Mesenchymal stem cell (in vitro differentiated cells and primary cell): Measurements from ENCODE around the gene DSCAM.

Source experiments
- DNase-seq: peaks from one replicate; pipeline ENCODE4 v3.0.0-alpha.2; 2013
- H2AFZ ChIP-seq: one replicate; pipeline ENCODE4 v1.6.1; 2013; ENCODE audit warnings: low read depth, mild to moderate bottlenecking, control low read depth, inconsistent platforms, low read length, moderate library complexity
- H2AK5ac ChIP-seq: 2 replicates; pipeline ENCODE4 v1.6.1; 2013; ENCODE audit warnings: low read length, moderate library complexity, mild to moderate bottlenecking, inconsistent platforms; ENCODE audit not compliant: severe bottlenecking
- H2BK120ac ChIP-seq: one replicate; pipeline ENCODE4 v1.6.1; 2013; ENCODE audit warnings: low read depth, mild to moderate bottlenecking, inconsistent platforms, low read length, moderate library complexity
- H2BK12ac ChIP-seq, 2 experiments: one replicate each; pipeline ENCODE4 v1.6.1; 2013; ENCODE audit warnings: inconsistent platforms in 2 of 2, low read length in 2 of 2, mild to moderate bottlenecking in 2 of 2, moderate library complexity in 2 of 2, control low read depth in 1 of 2
- H2BK15ac ChIP-seq: one replicate; pipeline ENCODE4 v1.6.1; 2013; ENCODE audit warnings: mild to moderate bottlenecking, low read depth, inconsistent platforms; ENCODE audit not compliant: poor library complexity, severe bottlenecking
- H2BK5ac ChIP-seq: 2 replicates; pipeline ENCODE4 v1.6.1; 2013; ENCODE audit warnings: low read depth, mild to moderate bottlenecking, low read length, control low read depth, inconsistent platforms; ENCODE audit not compliant: poor library complexity, severe bottlenecking
- H3K14ac ChIP-seq, 2 experiments: one replicate each; pipeline ENCODE4 v1.6.1; 2013; ENCODE audit warnings: inconsistent platforms in 2 of 2, low read length in 2 of 2, control low read depth in 1 of 2, mild to moderate bottlenecking in 1 of 2, moderate library complexity in 1 of 2
- H3K18ac ChIP-seq, 2 experiments: one replicate each; pipeline ENCODE4 v1.6.1; 2013; ENCODE audit warnings: inconsistent platforms in 2 of 2, low read length in 2 of 2, control low read depth in 1 of 2, low read depth in 1 of 2, mild to moderate bottlenecking in 1 of 2
- H3K23ac ChIP-seq, 2 experiments: one replicate each; pipeline ENCODE4 v1.6.1; 2013; ENCODE audit warnings: inconsistent platforms in 2 of 2, low read length in 2 of 2, mild to moderate bottlenecking in 2 of 2, moderate library complexity in 2 of 2, control low read depth in 1 of 2
- H3K27ac ChIP-seq: 2 replicates; pipeline ENCODE4 v1.5.1; 2013; ENCODE audit warnings: mild to moderate bottlenecking, moderate library complexity, low read length, control low read depth, inconsistent platforms; ENCODE audit not compliant: poor library complexity, severe bottlenecking
- H3K27me3 ChIP-seq, 2 experiments: 2 replicates each; pipeline versions ENCODE4 v1.6.1 to v1.7.0; 2013; ENCODE audit warnings: low read length in 2 of 2, mild to moderate bottlenecking in 2 of 2, moderate library complexity in 2 of 2, control low read depth in 1 of 2, inconsistent platforms in 1 of 2; ENCODE audit not compliant: control insufficient read depth in 1 of 2, insufficient read depth in 1 of 2
- H3K36me3 ChIP-seq, 2 experiments: 2 replicates each; pipeline versions ENCODE4 v1.6.1 to v1.7.0; 2013; ENCODE audit warnings: low read length in 2 of 2, control low read depth in 1 of 2, inconsistent platforms in 1 of 2, low read depth in 1 of 2, mild to moderate bottlenecking in 1 of 2; ENCODE audit not compliant: insufficient read depth in 2 of 2, control insufficient read depth in 1 of 2
- H3K4ac ChIP-seq, 2 experiments: one replicate each; pipeline ENCODE4 v1.6.1; 2013; ENCODE audit warnings: inconsistent platforms in 2 of 2, low read length in 2 of 2, mild to moderate bottlenecking in 2 of 2, moderate library complexity in 2 of 2, control low read depth in 1 of 2, low read depth in 1 of 2
- H3K4me1 ChIP-seq: 2 replicates; pipeline ENCODE4 v1.6.1; 2013; ENCODE audit warnings: low read depth, low read length, control low read depth; ENCODE audit not compliant: control insufficient read depth, insufficient read depth
- H3K4me2 ChIP-seq: 2 replicates; pipeline ENCODE4 v1.6.1; 2013; ENCODE audit warnings: low read length, mild to moderate bottlenecking, inconsistent platforms; ENCODE audit not compliant: poor library complexity, severe bottlenecking
- H3K4me3 ChIP-seq, 2 experiments: 2 replicates each; pipeline versions ENCODE4 v1.5.1 to v1.7.0; 2013; ENCODE audit warnings: low read length in 2 of 2, mild to moderate bottlenecking in 2 of 2, control low read depth in 1 of 2, low read depth in 1 of 2; ENCODE audit not compliant: insufficient read depth in 1 of 2
- H3K79me1 ChIP-seq: replicated peaks from 2 replicates; pipeline ENCODE4 v1.6.1; 2013; ENCODE audit warnings: mild to moderate bottlenecking, control low read depth, low read length, inconsistent platforms; ENCODE audit not compliant: poor library complexity, severe bottlenecking
- H3K9ac ChIP-seq: 2 replicates; pipeline ENCODE4 v1.7.0; 2013; ENCODE audit warnings: mild to moderate bottlenecking, low read length, moderate library complexity
- H3K9me3 ChIP-seq: 2 replicates; pipeline ENCODE4 v1.7.0; 2013; ENCODE audit warnings: mild to moderate bottlenecking, low read length; ENCODE audit not compliant: control insufficient read depth
- H4K8ac ChIP-seq: one replicate; pipeline ENCODE4 v1.6.1; 2013; ENCODE audit warnings: inconsistent platforms, mild to moderate bottlenecking, low read length, moderate library complexity
- H4K91ac ChIP-seq: one replicate; pipeline ENCODE4 v1.6.1; 2013; ENCODE audit warnings: mild to moderate bottlenecking, low read length, inconsistent platforms
- WGBS: methylation state at CpG from one replicate; pipeline ENCODE4 v1.1.7; 2013; ENCODE audit warnings: mixed read lengths; 5-methylcytosine and 5-hydroxymethylcytosine counted together

DSCAM gene

GRCh38 chr21:40250514-40251294 lies 596.3 kb downstream of the DSCAM start:
- Histone ChIP-seq H4K8ac (no peak overlapping the region), H3K36me3 (no peaks in the 10 kb centered on the region), H2AK5ac (no peak overlapping the region)

GRCh38 chr21:40244981-40245380 lies 602.0 kb downstream of the DSCAM start:
- Histone ChIP-seq H2BK15ac (no peak overlapping the region), H2BK5ac (no peak overlapping the region), H3K18ac (no peak overlapping the region), H4K8ac (no peak overlapping the region), H3K4me3 (no peak overlapping the region), H3K27ac (no peak overlapping the region), H2BK120ac (no peak overlapping the region), H3K4me2 (no peak overlapping the region), H2AFZ (no peak overlapping the region), H2AK5ac (no peak overlapping the region), H3K79me1 (no peaks in the 10 kb centered on the region), H3K36me3 (no peaks in the 10 kb centered on the region), H3K4me1 (no peaks in the 10 kb centered on the region), H3K14ac (no peak overlapping the region), H3K9ac (no peak overlapping the region), H3K23ac (no peak overlapping the region), H3K27me3 (no peaks in the 10 kb centered on the region), H3K4ac (no peak overlapping the region), H3K9me3 (peaks cover 3% of the 10 kb centered on the region), H4K91ac (no peak overlapping the region), H2BK12ac (no peak overlapping the region)
- 43% methylated on average over 4 of the region's 4 CpGs for WGBS
- no peak for DNase-seq

More at GRCh38 chr21:40250514-40251294, 596.3 kb downstream of the DSCAM start:
- Histone ChIP-seq H3K79me1 (no peaks in the 10 kb centered on the region), H3K4me3 (no peak overlapping the region), H3K18ac (no peak overlapping the region), H2BK5ac (no peak overlapping the region), H3K4ac (no peak overlapping the region), H3K9ac (no peak overlapping the region), H3K27me3 (no peaks in the 10 kb centered on the region), H3K14ac (no peak overlapping the region), H2BK120ac (no peak overlapping the region), H3K9me3 (peaks cover 13% of the 10 kb centered on the region), H2BK15ac (no peak overlapping the region), H3K23ac (no peak overlapping the region), H2AFZ (no peak overlapping the region), H4K91ac (no peak overlapping the region), H3K4me2 (no peak overlapping the region), H3K4me1 (no peaks in the 10 kb centered on the region), H2BK12ac (no peak overlapping the region), H3K27ac (no peak overlapping the region)
- 66% methylated on average over 6 of the region's 7 CpGs for WGBS
- no peak for DNase-seq

DNA sequence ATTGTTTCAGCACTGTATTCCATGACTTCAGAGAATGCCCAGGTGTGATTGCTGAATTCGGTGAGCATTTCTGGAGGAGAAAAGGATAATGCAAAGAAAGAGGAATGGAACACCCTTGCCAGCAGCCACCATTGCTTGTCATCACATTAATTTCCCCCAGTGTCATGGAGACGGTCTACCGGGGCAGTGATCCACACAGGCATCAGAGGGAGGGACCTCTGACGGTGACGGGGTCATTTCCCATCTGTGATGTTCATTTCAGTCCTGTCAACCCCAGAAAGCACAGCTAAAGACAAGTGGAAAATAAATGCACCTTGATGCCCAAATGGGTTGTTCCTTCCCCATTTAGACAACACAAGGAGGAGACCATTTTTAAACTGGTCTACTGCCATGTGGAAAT lies 603.3 kb downstream of the DSCAM start:
- no peak overlapping the region for H3K4me3 ChIP-seq

DNA sequence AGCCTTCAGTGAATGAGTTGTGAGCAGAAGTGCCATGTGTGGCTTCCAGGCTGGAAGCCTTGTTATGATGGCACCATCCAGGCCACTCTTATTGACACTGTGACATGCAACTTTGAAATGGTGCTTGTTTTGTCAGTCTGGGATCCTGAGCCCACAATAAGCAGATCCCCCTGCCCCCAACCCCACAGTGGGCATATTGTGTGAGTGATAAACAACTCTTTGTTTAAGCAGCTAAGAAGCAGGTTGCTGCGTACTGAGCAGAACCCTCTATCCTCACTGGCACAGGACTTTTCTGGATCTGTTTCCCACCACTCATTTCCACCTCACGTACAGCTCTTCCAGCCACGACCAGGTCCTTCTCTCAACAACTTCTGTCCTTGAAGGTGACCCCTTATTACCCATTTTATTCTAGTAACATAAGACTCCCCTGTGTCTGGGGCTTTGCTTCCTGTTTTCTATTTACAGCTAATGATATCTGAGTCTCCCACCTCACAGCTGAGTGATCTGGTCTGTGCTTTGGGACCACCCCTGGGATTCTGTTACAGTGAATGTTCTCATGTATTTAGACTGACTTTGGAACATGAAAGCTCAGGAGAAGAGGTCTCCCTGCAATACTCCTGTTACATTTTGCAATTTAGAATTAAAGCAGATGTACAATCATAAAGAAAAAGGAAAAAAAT lies 604.2 kb downstream of the DSCAM start:
- Histone ChIP-seq H3K4me3 (no peak overlapping the region), H3K9me3 (no peaks in the 10 kb centered on the region), H2BK12ac (no peak overlapping the region), H4K8ac (no peak overlapping the region), H3K23ac (no peak overlapping the region), H3K4me2 (no peak overlapping the region), H3K18ac (no peak overlapping the region), H2BK120ac (no peak overlapping the region), H4K91ac (no peak overlapping the region), H3K27me3 (no peaks in the 10 kb centered on the region), H3K4ac (no peak overlapping the region), H2AFZ (no peak overlapping the region), H2AK5ac (no peak overlapping the region), H3K36me3 (no peaks in the 10 kb centered on the region), H3K14ac (no peak overlapping the region), H2BK15ac (no peak overlapping the region), H2BK5ac (no peak overlapping the region), H3K79me1 (no peaks in the 10 kb centered on the region), H3K4me1 (no peaks in the 10 kb centered on the region), H3K9ac (no peak overlapping the region), H3K27ac (no peak overlapping the region)
- WGBS, result 63% methylated on average over 3 of the region's 3 CpGs
- no peak for DNase-seq

More for the DNA sequence above, 603.3 kb downstream of the DSCAM start:
- Histone ChIP-seq H3K18ac (no peak overlapping the region), H2AFZ (no peak overlapping the region), H3K36me3 (no peaks in the 10 kb centered on the region), H3K27ac (no peak overlapping the region), H2BK15ac (no peak overlapping the region), H2BK12ac (no peak overlapping the region), H2BK5ac (no peak overlapping the region), H3K14ac (no peak overlapping the region), H3K4me2 (no peak overlapping the region), H3K4ac (no peak overlapping the region), H4K8ac (no peak overlapping the region), H3K27me3 (no peaks in the 10 kb centered on the region), H3K9ac (no peak overlapping the region), H2BK120ac (no peak overlapping the region), H3K9me3 (no peaks in the 10 kb centered on the region), H3K4me1 (no peaks in the 10 kb centered on the region), H4K91ac (no peak overlapping the region), H3K79me1 (no peaks in the 10 kb centered on the region), H3K23ac (no peak overlapping the region), H2AK5ac (no peak overlapping the region)
- WGBS, result 77% methylated on average over 5 of the region's 5 CpGs
- no peak for DNase-seq
